H9 (cell line): Measurements from ENCODE around the gene DARS1. TPM values are rescaled to one million over a fixed set of nuclear protein-coding genes. Genes with fewer than 3 reads are reported as not detected.

ENCODE experiments used
- DNase-seq: peaks from one replicate; pipeline ENCODE4 v3.0.0-alpha.2; 2017
- H2AFZ ChIP-seq: one replicate; pipeline ENCODE4 v1.6.1; 2013; ENCODE audit warnings: mild to moderate bottlenecking, low read length, control low read depth, moderate library complexity
- H2AK5ac ChIP-seq: 2 replicates; pipeline ENCODE4 v1.6.1; 2013; ENCODE audit warnings: low read length, control low read depth, mixed read lengths; ENCODE audit not compliant: insufficient read length
- H2BK120ac ChIP-seq: one replicate; pipeline ENCODE4 v1.6.1; 2013; ENCODE audit warnings: low read depth, mild to moderate bottlenecking, low read length, control low read depth, inconsistent platforms; ENCODE audit not compliant: poor library complexity, severe bottlenecking
- H2BK12ac ChIP-seq: 2 replicates; pipeline ENCODE4 v1.6.1; 2013; ENCODE audit warnings: low read length, control low read depth, mixed read lengths, low read depth; ENCODE audit not compliant: insufficient read length
- H2BK15ac ChIP-seq: 2 replicates; pipeline ENCODE4 v1.6.1; 2013; ENCODE audit warnings: low read depth, low read length, control low read depth
- H2BK20ac ChIP-seq: one replicate; pipeline ENCODE4 v1.6.1; 2013; ENCODE audit warnings: low read depth, mild to moderate bottlenecking, low read length, control low read depth, inconsistent platforms; ENCODE audit not compliant: poor library complexity, severe bottlenecking
- H2BK5ac ChIP-seq: 2 replicates; pipeline ENCODE4 v1.6.1; 2013; ENCODE audit warnings: low read length, control low read depth, mixed read lengths; ENCODE audit not compliant: insufficient read length
- H3K14ac ChIP-seq: 2 replicates; pipeline ENCODE4 v1.6.1; 2013; ENCODE audit warnings: low read length, control low read depth; ENCODE audit not compliant: insufficient read depth
- H3K18ac ChIP-seq: 2 replicates; pipeline ENCODE4 v1.6.1; 2013; ENCODE audit warnings: low read depth, mild to moderate bottlenecking, mixed read lengths, low read length, control low read depth; ENCODE audit not compliant: insufficient read length
- H3K23ac ChIP-seq: 2 replicates; pipeline ENCODE4 v1.6.1; 2013; ENCODE audit warnings: low read length, control low read depth, mixed read lengths, low read depth; ENCODE audit not compliant: insufficient read length
- H3K23me2 ChIP-seq: 2 replicates; pipeline ENCODE4 v1.6.1; 2013; ENCODE audit warnings: low read depth, mild to moderate bottlenecking, mixed read lengths, low read length, control low read depth; ENCODE audit not compliant: insufficient read length, poor library complexity, severe bottlenecking
- H3K27ac ChIP-seq: 2 replicates; pipeline ENCODE4 v1.5.1; 2013; ENCODE audit warnings: low read length, control low read depth, mixed read lengths, low read depth; ENCODE audit not compliant: insufficient read length
- H3K27me3 ChIP-seq: 2 replicates; pipeline ENCODE4 v1.6.1; 2013; ENCODE audit warnings: low read length, control low read depth, inconsistent platforms; ENCODE audit not compliant: insufficient read depth
- H3K4ac ChIP-seq: 2 replicates; pipeline ENCODE4 v1.6.1; 2013; ENCODE audit warnings: low read depth, mild to moderate bottlenecking, control low read depth, inconsistent platforms, low read length, moderate library complexity
- H3K4me1 ChIP-seq: 2 replicates; pipeline ENCODE4 v1.6.1; 2013; ENCODE audit warnings: low read length, control low read depth, inconsistent platforms; ENCODE audit not compliant: insufficient read depth
- H3K4me2 ChIP-seq: 2 replicates; pipeline ENCODE4 v1.6.1; 2013; ENCODE audit warnings: low read length, control low read depth, mixed read lengths; ENCODE audit not compliant: insufficient read length, insufficient read depth
- H3K56ac ChIP-seq: 2 replicates; pipeline ENCODE4 v1.6.1; 2013; ENCODE audit warnings: low read depth, mild to moderate bottlenecking, mixed read lengths, low read length, control low read depth; ENCODE audit not compliant: insufficient read length
- H3K79me1 ChIP-seq: 2 replicates; pipeline ENCODE4 v1.6.1; 2013; ENCODE audit warnings: low read depth, mild to moderate bottlenecking, moderate library complexity, low read length, control low read depth, inconsistent platforms; ENCODE audit not compliant: insufficient read depth, poor library complexity, severe bottlenecking
- H3K79me2 ChIP-seq: 2 replicates; pipeline ENCODE4 v1.6.1; 2013; ENCODE audit warnings: low read length, control low read depth, inconsistent platforms; ENCODE audit not compliant: insufficient read depth
- H3K9ac ChIP-seq: 2 replicates; pipeline ENCODE4 v1.6.1; 2013; ENCODE audit warnings: low read length, control low read depth, mixed read lengths; ENCODE audit not compliant: insufficient read length; ENCODE audit errors: extremely low read depth
- H3K9me3 ChIP-seq: one replicate; pipeline ENCODE4 v1.6.1; 2013; ENCODE audit warnings: low read depth, low read length, inconsistent platforms; ENCODE audit not compliant: control insufficient read depth
- H3T11ph ChIP-seq: one replicate; pipeline ENCODE4 v1.6.1; 2013; ENCODE audit warnings: mild to moderate bottlenecking, low read length, control low read depth, inconsistent platforms
- H4K20me1 ChIP-seq: one replicate; pipeline ENCODE4 v1.6.1; 2013; ENCODE audit not compliant: control insufficient read depth, insufficient read length, insufficient read depth
- H4K5ac ChIP-seq: 2 replicates; pipeline ENCODE4 v1.6.1; 2013; ENCODE audit warnings: low read depth, mild to moderate bottlenecking, mixed read lengths, low read length, control low read depth; ENCODE audit not compliant: insufficient read length
- H4K8ac ChIP-seq: replicated peaks from 2 replicates; pipeline ENCODE4 v1.6.1; 2013; ENCODE audit warnings: low read length, control low read depth, mixed read lengths, low read depth; ENCODE audit not compliant: insufficient read length
- H4K91ac ChIP-seq: 2 replicates; pipeline ENCODE4 v1.6.1; 2013; ENCODE audit warnings: low read depth, mild to moderate bottlenecking, moderate library complexity, mixed read lengths, low read length, control low read depth; ENCODE audit not compliant: insufficient read length
- H3K27ac Mint-ChIP-seq, 3 experiments: 2 replicates in 2 of 3; 3 replicates in 1 of 3; pipeline ENCODE4 v1.8.0; 2020 to 2021; ENCODE audit warnings: mixed read lengths in 3 of 3, mild to moderate bottlenecking in 1 of 3, moderate library complexity in 1 of 3
- H3K27me3 Mint-ChIP-seq: 2 replicates; pipeline ENCODE4 v1.8.0; 2021; ENCODE audit warnings: low read depth, mild to moderate bottlenecking, moderate library complexity, mixed read lengths
- H3K36me3 Mint-ChIP-seq, 3 experiments: 2 replicates in 2 of 3; 3 replicates in 1 of 3; pipeline ENCODE4 v1.8.0; 2020 to 2021; ENCODE audit warnings: low read depth in 3 of 3, mixed read lengths in 3 of 3; ENCODE audit not compliant: insufficient read depth in 1 of 3
- H3K4me1 Mint-ChIP-seq, 2 experiments: 2 replicates each; pipeline ENCODE4 v1.8.0; 2020; ENCODE audit warnings: mixed read lengths in 2 of 2
- H3K4me3 Mint-ChIP-seq, 2 experiments: 2 replicates in 1 of 2; 3 replicates in 1 of 2; pipeline ENCODE4 v1.8.0; 2020 to 2021; ENCODE audit warnings: mild to moderate bottlenecking in 2 of 2, mixed read lengths in 2 of 2, moderate library complexity in 1 of 2
- H3K9me3 Mint-ChIP-seq, 2 experiments: 2 replicates in 1 of 2; 3 replicates in 1 of 2; pipeline ENCODE4 v1.8.0; 2020; ENCODE audit warnings: mild to moderate bottlenecking in 2 of 2, mixed read lengths in 2 of 2, moderate library complexity in 1 of 2
- WGBS: extraction: QIAGEN DNeasy Blood & Tissue Kit; methylation state at CpG from one replicate; pipeline ENCODE4 v1.1.7; 2013; ENCODE audit warnings: missing lambda C conversion rate, low lambda C conversion rate, mixed read lengths; ENCODE audit not compliant: insufficient read length; ENCODE audit errors: extremely low coverage; 5-methylcytosine and 5-hydroxymethylcytosine counted together
- total RNA-seq: library from RNA; stranded (reverse); gene quantifications from 2 replicates; pipeline ENCODE4 v1.2.1, GENCODE V29; 2021
- TF ChIP-seq, protein P1 (sequence below): fragments of 200-600 bp; sonication (generic); conservative IDR thresholded peaks from 3 replicates; pipeline ENCODE4 v1.8.0; 2021; ENCODE audit warnings: antibody characterized with exemption, mild to moderate bottlenecking

DARS1 gene
- total RNA-seq, 1 experiment from 2014 or later = 117 TPM

DNA sequence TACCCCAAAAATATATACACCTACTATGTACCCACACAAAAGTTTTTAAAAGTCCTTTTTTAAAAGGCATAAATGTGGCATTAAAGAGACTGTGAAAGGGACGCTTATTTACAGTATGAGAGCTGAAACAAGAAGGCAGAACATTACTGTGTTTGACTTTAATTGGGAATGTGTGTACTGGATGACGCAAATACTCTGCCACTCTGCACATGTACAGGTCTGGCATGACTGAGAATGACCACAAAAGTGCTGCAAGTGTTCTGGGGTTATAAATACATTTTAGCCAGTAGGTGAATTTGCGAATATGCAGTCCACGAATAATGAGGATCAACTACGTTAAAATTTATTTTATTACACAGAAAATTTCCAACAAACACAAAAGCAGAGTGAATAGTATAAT is 11.4 kb downstream of the DARS1 start:
- Histone ChIP-seq H3K56ac (no peak overlapping the region), H3T11ph (no peak overlapping the region), H3K4me1 (no peaks in the 10 kb centered on the region), H4K91ac (no peak overlapping the region), H3K27me3 (no peaks in the 10 kb centered on the region), H3K79me1 (peaks cover 3% of the 10 kb centered on the region), H4K8ac (no peak overlapping the region), H2BK5ac (no peak overlapping the region), H2BK15ac (no peak overlapping the region), H3K27ac (no peak overlapping the region), H3K79me2 (no peaks in the 10 kb centered on the region; the same call in 1 of the 2 replicates), H2AFZ (no peak overlapping the region), H3K23ac (no peak overlapping the region), H4K20me1 (no peaks in the 10 kb centered on the region), H4K5ac (no peak overlapping the region), H3K4me2 (no peak overlapping the region), H3K4ac (no peak overlapping the region), H2BK120ac (no peak overlapping the region), H3K9me3 (no peaks in the 10 kb centered on the region), H2AK5ac (no peak overlapping the region), H3K14ac (no peak overlapping the region), H2BK12ac (no peak overlapping the region), H3K18ac (no peak overlapping the region), H3K23me2 (no peaks in the 10 kb centered on the region), H3K9ac (no peak overlapping the region), H2BK20ac (no peak overlapping the region)
- peaks cover 0 to 5% of the 10 kb centered on the region in 2 experiments; a peak in 1 of 4 replicates for H3K4me1 Mint-ChIP-seq
- TF ChIP-seq, protein P1, sequence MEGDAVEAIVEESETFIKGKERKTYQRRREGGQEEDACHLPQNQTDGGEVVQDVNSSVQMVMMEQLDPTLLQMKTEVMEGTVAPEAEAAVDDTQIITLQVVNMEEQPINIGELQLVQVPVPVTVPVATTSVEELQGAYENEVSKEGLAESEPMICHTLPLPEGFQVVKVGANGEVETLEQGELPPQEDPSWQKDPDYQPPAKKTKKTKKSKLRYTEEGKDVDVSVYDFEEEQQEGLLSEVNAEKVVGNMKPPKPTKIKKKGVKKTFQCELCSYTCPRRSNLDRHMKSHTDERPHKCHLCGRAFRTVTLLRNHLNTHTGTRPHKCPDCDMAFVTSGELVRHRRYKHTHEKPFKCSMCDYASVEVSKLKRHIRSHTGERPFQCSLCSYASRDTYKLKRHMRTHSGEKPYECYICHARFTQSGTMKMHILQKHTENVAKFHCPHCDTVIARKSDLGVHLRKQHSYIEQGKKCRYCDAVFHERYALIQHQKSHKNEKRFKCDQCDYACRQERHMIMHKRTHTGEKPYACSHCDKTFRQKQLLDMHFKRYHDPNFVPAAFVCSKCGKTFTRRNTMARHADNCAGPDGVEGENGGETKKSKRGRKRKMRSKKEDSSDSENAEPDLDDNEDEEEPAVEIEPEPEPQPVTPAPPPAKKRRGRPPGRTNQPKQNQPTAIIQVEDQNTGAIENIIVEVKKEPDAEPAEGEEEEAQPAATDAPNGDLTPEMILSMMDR = no peak
- DNase-seq = no peak
- no peak overlapping the region for H3K4me3 Mint-ChIP-seq
- H3K27ac Mint-ChIP-seq = no peak overlapping the region
- H3K36me3 Mint-ChIP-seq = peaks cover 37 to 67% (median 63%) of the 10 kb centered on the region in 3 experiments
- H3K27me3 Mint-ChIP-seq = no peaks in the 10 kb centered on the region
- H3K9me3 Mint-ChIP-seq = peaks cover 3 to 6% of the 10 kb centered on the region in 2 experiments; a peak in 4 of 5 replicates
- no CpG with 5 or more reads among the region's 5 CpGs for WGBS
